Lower lobe of right lung (tissue), 2 donors: ENCODE measurements around the gene IDUA. TPM values are rescaled to one million over a fixed set of nuclear protein-coding genes. Genes with fewer than 3 reads are reported as not detected.

Experiments
- ATAC-seq, 2 donors: fragments of 200-7000 bp; cut with Tn5 transposase; one replicate each; pipeline ENCODE4 v1.9.1; 2020 to 2022; ENCODE audit warnings: mild to moderate bottlenecking in 2 of 2, moderate library complexity in 2 of 2
- DNase-seq: peaks from one replicate; pipeline ENCODE4 v3.0.0-alpha.2; 2020
- H3K27ac ChIP-seq: fragments of 200-600 bp; one replicate; pipeline ENCODE4 v1.8.0; 2022
- H3K27me3 ChIP-seq: fragments of 200-600 bp; one replicate; pipeline ENCODE4 v1.8.0; 2022; ENCODE audit warnings: low read depth
- H3K36me3 ChIP-seq: fragments of 200-600 bp; one replicate; pipeline ENCODE4 v1.8.0; 2022; ENCODE audit warnings: mild to moderate bottlenecking
- H3K4me1 ChIP-seq: fragments of 200-600 bp; one replicate; pipeline ENCODE4 v1.8.0; 2022
- H3K4me3 ChIP-seq: fragments of 200-600 bp; one replicate; pipeline ENCODE4 v1.8.0; 2022; ENCODE audit warnings: mild to moderate bottlenecking
- H3K9me3 ChIP-seq: fragments of 200-600 bp; one replicate; pipeline ENCODE4 v1.8.0; 2022
- CTCF ChIP-seq: fragments of 200-600 bp; IDR thresholded peaks from one replicate; pipeline ENCODE4 v1.8.0; 2022; ENCODE audit warnings: antibody characterized with exemption, mild to moderate bottlenecking
- intact Hi-C: fragments of 100-400 bp; cut with DNase I; formaldehyde crosslinking; loops from one replicate; pipeline ENCODE4 v1.11.0; 2022
- total RNA-seq: library from RNA; stranded (reverse); fragmentation: NEBNext Ultra II Directional; extraction: Animal tissue kit (Norgen Biotek cat#: 25700); gene quantifications from one replicate; pipeline ENCODE4 v1.2.1, GENCODE V29; 2021
- donor health status: DM: no; HTN: yes; CAD: no; lungs with severe emphysema.

IDUA gene
- total RNA-seq, 1 donor from 2014 or later = 46.0 TPM

GRCh38 chr4:958314-958665, 28.6 kb upstream of the IDUA start:
- Histone ChIP-seq H3K36me3 (peaks cover 86% of the 10 kb centered on the region), H3K9me3 (no peaks in the 10 kb centered on the region), H3K27ac (no peak overlapping the region), H3K4me3 (no peak overlapping the region), H3K4me1 (no peaks in the 10 kb centered on the region), H3K27me3 (no peaks in the 10 kb centered on the region)
- intact Hi-C loops = no loop called here
- ATAC-seq = no peak
- DNase-seq = no peak
- no peak for TF ChIP-seq CTCF

GRCh38 chr4:958696-959337, 28.0 kb upstream of the IDUA start:
- intact Hi-C loops = no loop called here
- Histone ChIP-seq H3K4me3 (no peak overlapping the region), H3K4me1 (no peaks in the 10 kb centered on the region), H3K36me3 (peaks cover 84% of the 10 kb centered on the region), H3K27ac (no peak overlapping the region), H3K27me3 (no peaks in the 10 kb centered on the region), H3K9me3 (no peaks in the 10 kb centered on the region)
- DNase-seq = no peak
- no peak for ATAC-seq
- TF ChIP-seq CTCF = no peak

- Histone ChIP-seq H3K27me3 (no peaks in the 10 kb centered on the region), H3K36me3 (peaks cover 85% of the 10 kb centered on the region), H3K4me3 (no peak overlapping the region), H3K4me1 (no peaks in the 10 kb centered on the region), H3K27ac (no peak overlapping the region), H3K9me3 (no peaks in the 10 kb centered on the region)
- DNase-seq = no peak
- intact Hi-C loops = no loop called here
- ATAC-seq = no peak
- no peak for TF ChIP-seq CTCF
Measured at GRCh38 chr4:959338-960139, 27.3 kb upstream of the IDUA start.

GRCh38 chr4:960140-960635, 26.7 kb upstream of the IDUA start:
- no peak for DNase-seq
- peaks cover 85% of the 10 kb centered on the region for H3K36me3 ChIP-seq
- H3K4me1 ChIP-seq = no peaks in the 10 kb centered on the region
- no peak for TF ChIP-seq CTCF
- ATAC-seq = no peak
- H3K9me3 ChIP-seq = no peaks in the 10 kb centered on the region
- H3K27ac ChIP-seq = no peak overlapping the region
- intact Hi-C loops = no loop called here
- H3K4me3 ChIP-seq = no peak overlapping the region
- no peaks in the 10 kb centered on the region for H3K27me3 ChIP-seq

- TF ChIP-seq CTCF = no peak
- ATAC-seq = no peak
- intact Hi-C loops = no loop called here
Measured at GRCh38 chr4:960636-961350, 26.1 kb upstream of the IDUA start.

More at GRCh38 chr4:960636-961350, 26.1 kb upstream of the IDUA start:
- H3K4me1 ChIP-seq = no peaks in the 10 kb centered on the region
- no peak overlapping the region for H3K27ac ChIP-seq
- no peaks in the 10 kb centered on the region for H3K9me3 ChIP-seq
- DNase-seq = no peak
- peaks cover 85% of the 10 kb centered on the region for H3K36me3 ChIP-seq
- no peaks in the 10 kb centered on the region for H3K27me3 ChIP-seq
- no peak overlapping the region for H3K4me3 ChIP-seq
